ENCODE results near the gene NADSYN1. TPM values are rescaled to one million over a fixed set of nuclear protein-coding genes. Genes with fewer than 3 reads are reported as not detected.

NADSYN1 gene
- total and polyA plus RNA-seq, 10 donors, result 68.4 to 137 (median 105) TPM

DNA sequence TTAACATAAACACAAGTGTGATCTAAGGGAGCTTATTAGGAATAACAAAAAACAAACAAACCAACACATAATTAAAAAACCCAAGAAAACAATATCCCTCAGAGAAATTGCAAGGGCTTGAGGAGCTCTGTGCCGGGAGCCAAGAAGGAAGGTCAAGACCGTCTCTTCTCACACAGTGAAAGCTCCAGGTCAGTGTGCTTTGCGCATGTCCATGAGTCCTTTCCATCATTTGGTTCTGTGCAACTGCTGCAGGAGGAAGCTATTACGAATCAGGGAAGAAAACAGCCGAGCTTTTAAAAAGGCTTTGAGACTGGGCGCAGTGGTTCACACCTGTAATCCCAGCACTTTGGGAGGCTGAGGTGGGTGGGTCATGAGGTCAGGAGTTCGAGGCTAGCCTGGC, 89.4 kb downstream of the NADSYN1 start:
- intact Hi-C loops (cut with DNase I; ENCODE audit: low total_unique reads), result no loop called here
- DNase-seq, result no peak
- Histone ChIP-seq H3K9me3 (peaks cover 0 to 11% (median 0%) of the 10 kb centered on the region in 8 donors), H3K36me3 (no peaks in the 10 kb centered on the region), H3K27ac (no peak overlapping the region), H3K4me3 (no peak overlapping the region), H3K27me3 (replicated peaks in 1 of 7) (no peaks in the 10 kb centered on the region), H3K4me1 (peaks cover 0 to 11% (median 0%) of the 10 kb centered on the region in 6 donors)
- TF ChIP-seq CTCF (IDR thresholded peaks at IDR 0.05 in 8 of 11, conservative IDR thresholded peaks at IDR 0.05 in 3 of 11) (no peak), POLR2A (IDR thresholded peaks at IDR 0.05) (no peak), POLR2AphosphoS5 (IDR thresholded peaks at IDR 0.05) (no peak)
- 80 to 95% (median 85%) methylated on average over 7 of the region's 7 CpGs for WGBS, 5 donors

GRCh38 chr11:71542879-71543777, 90.1 kb downstream of the NADSYN1 start:
- Histone ChIP-seq H3K4me3 (no peak overlapping the region), H3K9me3 (peaks cover 0 to 11% (median 0%) of the 10 kb centered on the region in 8 donors), H3K27ac (no peak overlapping the region), H3K36me3 (no peaks in the 10 kb centered on the region), H3K27me3 (replicated peaks in 1 of 7) (no peaks in the 10 kb centered on the region), H3K4me1 (peaks cover 0 to 11% (median 0%) of the 10 kb centered on the region in 6 donors)
- TF ChIP-seq POLR2A (IDR thresholded peaks at IDR 0.05) (no peak), POLR2AphosphoS5 (IDR thresholded peaks at IDR 0.05) (no peak), CTCF (IDR thresholded peaks at IDR 0.05 in 8 of 11, conservative IDR thresholded peaks at IDR 0.05 in 3 of 11) (no peak)
- intact Hi-C loops (cut with DNase I; ENCODE audit: low total_unique reads), result no loop called here
- DNase-seq, result no peak
- 65 to 74% (median 68%) methylated on average over 14 to 15 of the region's 15 CpGs for WGBS, 5 donors

DNA sequence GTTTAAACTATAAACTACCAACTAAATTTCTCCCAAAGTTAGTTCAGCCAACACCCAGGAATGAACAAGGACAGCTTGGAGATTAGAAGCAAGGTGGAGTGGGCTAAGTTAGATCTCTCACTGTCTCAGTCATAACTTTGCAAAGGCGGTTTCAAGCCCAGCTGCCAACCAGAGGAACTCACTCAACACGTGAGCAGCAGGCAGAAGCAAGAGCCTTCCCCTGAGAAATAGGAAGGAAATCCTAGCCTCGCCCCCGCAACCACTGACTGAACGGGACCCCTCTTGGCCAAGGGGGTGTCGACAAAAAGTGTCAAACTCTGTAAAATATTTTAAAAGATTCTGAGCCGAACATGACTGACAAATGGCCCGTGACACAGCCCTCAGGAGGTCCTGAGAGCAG, 90.9 kb downstream of the NADSYN1 start:
- TF ChIP-seq POLR2A (IDR thresholded peaks at IDR 0.05), result no peak
- TF ChIP-seq CTCF (IDR thresholded peaks at IDR 0.05 in 8 of 11, conservative IDR thresholded peaks at IDR 0.05 in 3 of 11), result no peak
- Histone ChIP-seq H3K27ac (no peak overlapping the region), H3K27me3 (replicated peaks in 1 of 7) (no peaks in the 10 kb centered on the region), H3K9me3 (peaks cover 0 to 11% (median 0%) of the 10 kb centered on the region in 8 donors), H3K36me3 (no peaks in the 10 kb centered on the region), H3K4me1 (peaks cover 0 to 11% (median 0%) of the 10 kb centered on the region in 6 donors), H3K4me3 (no peak overlapping the region)
- 13 to 29% (median 18%) methylated on average over 8 of the region's 8 CpGs for WGBS, 5 donors
- intact Hi-C loops (cut with DNase I; ENCODE audit: low total_unique reads), result no loop called here
- no peak for DNase-seq

GRCh38 chr11:71544525-71545214, 91.7 kb downstream of the NADSYN1 start:
- WGBS, 5 donors, result 84 to 92% (median 85%) methylated on average over 6 of the region's 6 CpGs
- no peak for TF ChIP-seq POLR2AphosphoS5 (IDR thresholded peaks at IDR 0.05)
- TF ChIP-seq CTCF (IDR thresholded peaks at IDR 0.05 in 8 of 11, conservative IDR thresholded peaks at IDR 0.05 in 3 of 11), result no peak
- no peak for TF ChIP-seq POLR2A (IDR thresholded peaks at IDR 0.05)
- Histone ChIP-seq H3K4me3 (no peak overlapping the region), H3K27me3 (replicated peaks in 1 of 7) (no peaks in the 10 kb centered on the region), H3K27ac (no peak overlapping the region), H3K9me3 (peaks cover 0 to 11% (median 0%) of the 10 kb centered on the region in 8 donors), H3K4me1 (peaks cover 0 to 11% (median 0%) of the 10 kb centered on the region in 6 donors), H3K36me3 (no peaks in the 10 kb centered on the region)
- intact Hi-C loops (cut with DNase I; ENCODE audit: low total_unique reads), result no loop called here
- DNase-seq, result no peak

All from spleen (tissue), 11 donors.